ENCODE results near the gene RGSL1. TPM values are rescaled to one million over a fixed set of nuclear protein-coding genes. Genes with fewer than 3 reads are reported as not detected.

RGSL1 gene
- total RNA-seq, 1 donor from 2014 or later, result not detected

DNA sequence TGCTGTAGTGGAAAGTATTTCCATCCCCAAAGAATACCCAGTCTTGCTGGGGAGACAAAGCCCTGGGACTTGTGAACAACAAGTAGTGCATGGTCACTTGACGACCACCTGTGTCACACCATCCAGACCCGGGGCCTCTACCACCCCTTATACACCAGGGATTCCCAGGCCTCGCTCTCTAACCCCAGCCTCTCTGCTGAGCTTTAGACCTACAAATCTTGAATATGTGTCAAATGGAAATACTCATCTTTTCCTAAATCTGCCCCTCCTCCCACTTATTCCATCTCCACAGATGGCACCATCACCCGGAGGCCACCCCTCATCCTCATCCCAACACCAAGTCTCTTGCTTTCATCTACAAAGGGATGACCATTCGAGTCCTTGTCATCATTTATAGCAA, 140.0 kb downstream of the RGSL1 start:
- peaks cover 5% of the 10 kb centered on the region for H3K36me3 ChIP-seq
- H3K4me1 ChIP-seq, result peaks cover 26% of the 10 kb centered on the region
- no peak overlapping the region for H3K27ac ChIP-seq (replicated peaks)
- no peak for DNase-seq
- no peaks in the 10 kb centered on the region for H3K9me3 ChIP-seq (replicated peaks)
- H3K27me3 ChIP-seq (ENCODE audit: low read depth), result no peaks in the 10 kb centered on the region
- TF ChIP-seq, protein P1, sequence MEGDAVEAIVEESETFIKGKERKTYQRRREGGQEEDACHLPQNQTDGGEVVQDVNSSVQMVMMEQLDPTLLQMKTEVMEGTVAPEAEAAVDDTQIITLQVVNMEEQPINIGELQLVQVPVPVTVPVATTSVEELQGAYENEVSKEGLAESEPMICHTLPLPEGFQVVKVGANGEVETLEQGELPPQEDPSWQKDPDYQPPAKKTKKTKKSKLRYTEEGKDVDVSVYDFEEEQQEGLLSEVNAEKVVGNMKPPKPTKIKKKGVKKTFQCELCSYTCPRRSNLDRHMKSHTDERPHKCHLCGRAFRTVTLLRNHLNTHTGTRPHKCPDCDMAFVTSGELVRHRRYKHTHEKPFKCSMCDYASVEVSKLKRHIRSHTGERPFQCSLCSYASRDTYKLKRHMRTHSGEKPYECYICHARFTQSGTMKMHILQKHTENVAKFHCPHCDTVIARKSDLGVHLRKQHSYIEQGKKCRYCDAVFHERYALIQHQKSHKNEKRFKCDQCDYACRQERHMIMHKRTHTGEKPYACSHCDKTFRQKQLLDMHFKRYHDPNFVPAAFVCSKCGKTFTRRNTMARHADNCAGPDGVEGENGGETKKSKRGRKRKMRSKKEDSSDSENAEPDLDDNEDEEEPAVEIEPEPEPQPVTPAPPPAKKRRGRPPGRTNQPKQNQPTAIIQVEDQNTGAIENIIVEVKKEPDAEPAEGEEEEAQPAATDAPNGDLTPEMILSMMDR (IDR thresholded peaks at IDR 0.05; ENCODE audit: borderline replicate concordance), result no peak
- intact Hi-C loops (cut with micrococcal nuclease), result no loop called here
- no peak overlapping the region for H3K4me3 ChIP-seq

DNA sequence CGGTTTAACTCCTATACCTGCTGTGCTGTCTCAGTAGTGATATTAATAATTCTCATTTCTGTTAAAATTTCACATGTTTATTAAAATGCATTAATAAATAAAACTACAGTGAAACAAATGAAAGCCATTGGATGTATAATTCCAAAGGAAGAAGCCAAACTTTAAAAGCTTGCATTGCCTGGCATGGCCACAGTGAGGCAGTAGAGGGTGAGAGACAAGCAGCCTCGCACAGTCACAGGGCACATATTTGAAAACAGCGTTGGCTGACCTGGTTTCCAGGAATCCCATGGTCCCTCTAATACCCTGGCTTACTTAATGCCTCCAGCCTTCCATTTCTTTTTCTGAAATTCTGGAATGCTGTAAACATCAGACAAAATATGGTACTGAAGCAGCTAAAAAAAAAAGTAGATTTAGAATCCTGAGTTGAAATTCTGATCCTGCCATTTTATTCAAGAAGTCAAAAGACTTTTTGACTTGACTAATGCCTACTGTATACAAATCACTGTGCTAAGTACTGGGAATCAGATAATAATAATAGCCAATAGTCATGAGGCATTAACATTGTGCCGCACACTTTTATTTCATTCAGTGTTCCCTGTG, 145.8 kb downstream of the RGSL1 start:
- peaks cover 27% of the 10 kb centered on the region for H3K4me1 ChIP-seq
- H3K4me3 ChIP-seq, result no peak overlapping the region
- H3K27me3 ChIP-seq (ENCODE audit: low read depth), result no peaks in the 10 kb centered on the region
- no peaks in the 10 kb centered on the region for H3K9me3 ChIP-seq (replicated peaks)
- TF ChIP-seq, protein P1 (IDR thresholded peaks at IDR 0.05; ENCODE audit: borderline replicate concordance), result peak; percentile 92
- peak; percentile 59 for DNase-seq
- intact Hi-C loops (cut with micrococcal nuclease), result no loop called here
- no peak overlapping the region for H3K27ac ChIP-seq (replicated peaks)
- no peaks in the 10 kb centered on the region for H3K36me3 ChIP-seq

GRCh38 chr1:182596934-182597333, 147.0 kb downstream of the RGSL1 start:
- H3K4me1 ChIP-seq, result peaks cover 39% of the 10 kb centered on the region
- no peaks in the 10 kb centered on the region for H3K27me3 ChIP-seq (ENCODE audit: low read depth)
- H3K36me3 ChIP-seq, result no peaks in the 10 kb centered on the region
- H3K4me3 ChIP-seq, result no peak overlapping the region
- no peak for DNase-seq
- intact Hi-C loops (cut with micrococcal nuclease), result no loop called here
- no peaks in the 10 kb centered on the region for H3K9me3 ChIP-seq (replicated peaks)
- TF ChIP-seq, protein P1 (IDR thresholded peaks at IDR 0.05; ENCODE audit: borderline replicate concordance), result no peak
- no peak overlapping the region for H3K27ac ChIP-seq (replicated peaks)

GRCh38 chr1:182598296-182598695, 148.3 kb downstream of the RGSL1 start:
- intact Hi-C loops (cut with micrococcal nuclease), result no loop called here

GRCh38 chr1:182599339-182599738, 149.4 kb downstream of the RGSL1 start:
- Histone ChIP-seq H3K4me3 (no peak overlapping the region), H3K4me1 (peaks cover 63% of the 10 kb centered on the region), H3K9me3 (replicated peaks) (no peaks in the 10 kb centered on the region), H3K36me3 (no peaks in the 10 kb centered on the region), H3K27me3 (ENCODE audit: low read depth) (no peaks in the 10 kb centered on the region), H3K27ac (replicated peaks) (peak overlapping the region; percentile 23)
- intact Hi-C loops (cut with micrococcal nuclease), result no loop called here
- no peak for DNase-seq
- TF ChIP-seq, protein P1 (IDR thresholded peaks at IDR 0.05; ENCODE audit: borderline replicate concordance), result peak; percentile 47

More at GRCh38 chr1:182598296-182598695, 148.3 kb downstream of the RGSL1 start:
- no peaks in the 10 kb centered on the region for H3K9me3 ChIP-seq (replicated peaks)
- no peak overlapping the region for H3K27ac ChIP-seq (replicated peaks)
- no peak overlapping the region for H3K4me3 ChIP-seq
- no peaks in the 10 kb centered on the region for H3K27me3 ChIP-seq (ENCODE audit: low read depth)
- DNase-seq, result no peak
- no peaks in the 10 kb centered on the region for H3K36me3 ChIP-seq
- H3K4me1 ChIP-seq, result peaks cover 52% of the 10 kb centered on the region
- TF ChIP-seq, protein P1 (IDR thresholded peaks at IDR 0.05; ENCODE audit: borderline replicate concordance), result no peak

Measured in left ventricle myocardium inferior (tissue), 1 donor.